Gastroesophageal sphincter (tissue), 3 donors: ENCODE data around the gene POC1A.

Experiments used
- POLR2A ChIP-seq, 2 donors: fragments of 450-650 bp; IDR thresholded peaks; one replicate each; pipeline ENCODE4 v1.6.1; 2017; ENCODE audit warnings: antibody characterized with exemption in 2 of 2, mild to moderate bottlenecking in 2 of 2, moderate library complexity in 1 of 2
- POLR2AphosphoS5 ChIP-seq: sonication (generic); formaldehyde crosslinking; IDR thresholded peaks from one replicate; pipeline ENCODE4 v1.6.1; 2017; ENCODE audit warnings: antibody characterized with exemption
- TF ChIP-seq, protein P1 (sequence below), 4 experiments: fragments of 200-600 bp in 2 of 4; fragments of 450-650 bp in 2 of 4; sonication (generic) in 1 of 4; IDR thresholded peaks; one replicate each; pipeline ENCODE4 v1.5.1; 2017 to 2019; ENCODE audit warnings: antibody characterized with exemption in 4 of 4, mild to moderate bottlenecking in 2 of 4, moderate library complexity in 2 of 4

DNA sequence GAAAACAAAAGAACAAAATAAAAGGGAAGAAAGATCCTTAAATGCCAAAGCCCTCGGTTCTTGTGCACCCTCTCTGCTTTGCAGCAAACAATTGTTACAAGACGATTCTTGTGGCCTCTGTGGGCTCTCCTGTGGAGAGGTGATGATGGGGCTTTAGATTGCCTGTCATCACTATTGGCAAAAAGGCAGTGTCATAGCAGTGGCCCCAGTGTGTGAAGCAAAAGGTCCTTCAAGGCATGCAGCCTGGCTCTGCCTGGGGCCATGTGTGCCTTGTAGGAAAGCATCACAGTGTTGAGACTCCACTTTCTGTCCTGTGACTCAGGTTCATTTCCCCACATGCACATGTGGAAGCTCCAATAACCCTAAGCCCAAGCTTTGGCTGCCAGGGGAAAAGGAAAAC lies 43.7 kb downstream of the POC1A start:
- TF ChIP-seq POLR2A (IDR thresholded peaks at IDR 0.05) = no peak
- TF ChIP-seq POLR2AphosphoS5 = no peak
- TF ChIP-seq, protein P1, sequence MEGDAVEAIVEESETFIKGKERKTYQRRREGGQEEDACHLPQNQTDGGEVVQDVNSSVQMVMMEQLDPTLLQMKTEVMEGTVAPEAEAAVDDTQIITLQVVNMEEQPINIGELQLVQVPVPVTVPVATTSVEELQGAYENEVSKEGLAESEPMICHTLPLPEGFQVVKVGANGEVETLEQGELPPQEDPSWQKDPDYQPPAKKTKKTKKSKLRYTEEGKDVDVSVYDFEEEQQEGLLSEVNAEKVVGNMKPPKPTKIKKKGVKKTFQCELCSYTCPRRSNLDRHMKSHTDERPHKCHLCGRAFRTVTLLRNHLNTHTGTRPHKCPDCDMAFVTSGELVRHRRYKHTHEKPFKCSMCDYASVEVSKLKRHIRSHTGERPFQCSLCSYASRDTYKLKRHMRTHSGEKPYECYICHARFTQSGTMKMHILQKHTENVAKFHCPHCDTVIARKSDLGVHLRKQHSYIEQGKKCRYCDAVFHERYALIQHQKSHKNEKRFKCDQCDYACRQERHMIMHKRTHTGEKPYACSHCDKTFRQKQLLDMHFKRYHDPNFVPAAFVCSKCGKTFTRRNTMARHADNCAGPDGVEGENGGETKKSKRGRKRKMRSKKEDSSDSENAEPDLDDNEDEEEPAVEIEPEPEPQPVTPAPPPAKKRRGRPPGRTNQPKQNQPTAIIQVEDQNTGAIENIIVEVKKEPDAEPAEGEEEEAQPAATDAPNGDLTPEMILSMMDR (IDR thresholded peaks at IDR 0.05) = no peak
